Left cardiac atrium (tissue), 4 donors: ENCODE results near the gene PTRH1. TPM values are rescaled to one million over a fixed set of nuclear protein-coding genes. Genes with fewer than 3 reads are reported as not detected.

Experiments used
- ATAC-seq, 2 donors: fragments of 200-7000 bp; cut with Tn5 transposase; one replicate each; pipeline ENCODE4 v1.9.1; 2020; ENCODE audit warnings: mild to moderate bottlenecking in 2 of 2, moderate library complexity in 2 of 2
- DNase-seq: peaks from one replicate; pipeline ENCODE4 v3.0.0-alpha.2; 2020
- intact Hi-C, 2 donors: fragments of 100-400 bp; cut with DNase I; formaldehyde crosslinking; loops; one replicate each; pipeline versions ENCODE4 v1.14.1 to v1.15.1; 2022 to 2023
- total RNA-seq, 2 donors: library from RNA; stranded (reverse); fragmentation: NEBNext Ultra II Directional; extraction: Animal tissue kit (Norgen Biotek cat#: 25700); gene quantifications; one replicate each; pipeline ENCODE4 v1.2.1, GENCODE V29; 2021
- donor health status: DM: no; HTN: yes; CAD: no.
- donor health status: DM: no; HTN: yes; CAD: no; lungs with severe emphysema.
- donor health status: DM: yes; HTN: yes; CAD: no.
- donor health status: Dilated cardiomyopathy.

Gene PTRH1
- total RNA-seq, 2 donors from 2014 or later: 12.3 to 14.3 TPM

DNA sequence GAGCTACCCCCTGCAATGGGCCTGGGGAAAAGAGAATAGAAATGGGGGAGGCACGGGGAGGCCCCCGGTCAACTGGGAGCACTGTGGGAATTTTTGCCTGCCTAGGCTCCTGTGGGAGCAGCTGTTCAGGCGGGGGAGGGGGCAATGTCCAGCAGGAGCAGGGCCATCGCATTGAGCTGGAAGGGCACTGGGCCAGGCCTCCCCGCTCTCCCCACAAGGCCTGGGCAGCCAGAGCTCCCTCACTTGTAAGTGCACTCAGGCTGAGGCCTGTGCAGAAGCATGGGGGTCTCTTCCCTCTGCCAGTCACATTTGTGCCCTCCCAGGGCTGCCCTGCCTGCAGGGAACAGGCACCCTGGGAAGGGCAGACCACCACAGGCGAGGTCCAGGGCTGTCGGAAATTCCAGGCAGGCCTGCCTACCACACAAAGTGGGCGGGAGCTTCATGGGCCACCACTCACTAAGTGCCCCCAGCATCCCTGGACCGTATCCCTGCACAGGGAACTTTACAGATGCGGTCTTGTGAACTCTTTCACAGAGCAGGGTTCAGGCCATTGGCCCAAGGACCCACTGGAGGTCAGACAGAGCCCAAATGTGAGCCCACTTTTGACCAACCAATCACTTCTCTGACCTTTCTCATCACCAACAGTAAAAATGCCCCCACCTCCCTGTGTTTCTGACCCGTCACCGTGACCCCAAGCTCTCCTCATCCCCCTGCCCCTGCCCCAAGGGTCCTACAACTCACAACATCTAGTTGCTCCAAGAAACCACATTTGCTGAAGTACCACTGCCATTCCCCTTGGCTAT is 9.7 kb downstream of the PTRH1 start:
- ATAC-seq (no peak), DNase-seq (no peak)
- intact Hi-C loops: no loop called here

DNA sequence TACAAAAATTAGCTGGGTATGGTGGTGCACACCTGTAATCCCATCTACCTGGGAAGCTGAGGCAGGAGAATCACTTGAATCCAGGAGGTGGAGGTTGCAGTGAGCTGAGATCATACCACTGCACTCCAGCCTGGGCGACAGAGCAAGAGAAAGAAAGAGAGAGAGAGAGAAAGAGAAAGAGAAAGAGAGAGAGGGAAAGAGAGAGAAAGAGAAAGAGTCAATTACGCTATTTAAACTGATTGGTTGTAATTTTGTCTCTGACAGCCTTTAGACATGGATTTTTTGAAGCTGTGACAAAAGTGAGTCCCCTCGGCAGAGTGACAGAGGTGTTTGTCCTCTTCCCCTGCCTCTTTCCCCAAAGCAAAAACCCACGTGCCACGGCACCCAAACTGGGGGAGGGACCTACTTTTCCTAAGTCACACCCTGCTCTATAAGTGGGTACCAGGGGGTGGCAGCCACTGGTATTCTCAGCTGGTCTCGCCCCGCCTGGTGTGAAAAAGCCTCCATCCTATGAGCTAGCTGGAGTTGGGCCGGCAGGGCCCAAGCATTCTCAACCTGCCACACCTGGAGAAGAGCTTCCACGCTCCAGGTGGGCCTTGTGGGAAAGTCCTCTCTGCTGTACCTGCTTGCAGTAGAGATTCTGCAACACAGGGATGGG is 12.0 kb downstream of the PTRH1 start:
- intact Hi-C loops: no loop called here
- DNase-seq (no peak), ATAC-seq (no peak)

DNA sequence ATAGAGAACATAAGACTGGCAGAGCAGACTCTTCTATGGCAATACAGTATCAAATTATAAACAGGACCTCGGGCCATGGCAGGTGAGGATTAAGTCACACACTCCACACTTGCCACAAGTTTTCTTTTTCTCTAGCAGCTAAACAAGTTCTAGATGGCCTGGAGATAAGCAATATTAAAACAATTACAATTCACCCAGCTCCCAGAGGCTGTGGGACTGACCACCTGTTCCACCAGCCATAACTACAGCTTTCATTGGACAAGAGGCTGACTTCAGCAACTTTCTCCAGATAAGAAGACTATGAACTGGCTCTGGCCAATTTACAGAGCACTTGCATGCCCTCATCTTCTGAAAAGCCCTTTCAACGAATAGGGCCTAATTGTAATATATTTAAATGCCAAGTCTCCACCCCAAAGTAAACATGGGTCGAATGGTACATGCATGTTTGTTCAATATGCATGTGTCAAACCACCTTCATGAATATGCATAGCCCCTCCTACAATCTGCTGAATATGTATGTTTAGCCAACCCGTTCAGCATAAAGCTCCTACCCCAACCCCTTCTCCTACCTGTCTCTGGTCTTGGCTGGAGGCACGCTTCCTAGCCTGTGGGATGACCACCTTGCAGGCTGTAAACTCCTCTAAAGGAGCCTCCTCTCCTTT is 14.7 kb downstream of the PTRH1 start:
- DNase-seq (no peak), ATAC-seq (no peak)
- intact Hi-C loops: no loop called here

DNA sequence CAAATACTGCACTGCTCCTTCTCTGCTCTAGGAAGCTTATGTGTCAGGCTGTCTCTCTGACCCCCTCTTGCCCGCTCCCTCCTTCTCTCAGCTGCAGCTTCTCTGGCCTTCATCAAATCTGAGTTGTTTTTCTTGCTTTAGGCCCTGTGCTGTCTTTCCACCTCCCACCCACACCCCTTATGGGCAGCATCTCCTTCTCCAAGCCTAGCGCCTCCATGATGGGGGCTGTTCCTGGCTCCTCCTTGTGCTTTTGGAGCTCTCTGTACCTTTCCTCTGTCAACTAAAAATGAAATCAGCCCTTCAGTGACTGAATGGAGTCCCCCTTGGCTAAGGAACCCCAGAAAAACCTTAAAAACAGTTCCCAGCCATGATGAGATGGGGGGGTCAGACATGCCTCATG is 15.3 kb downstream of the PTRH1 start:
- intact Hi-C loops: no loop called here
- ATAC-seq: no peak
- no peak for DNase-seq

DNA sequence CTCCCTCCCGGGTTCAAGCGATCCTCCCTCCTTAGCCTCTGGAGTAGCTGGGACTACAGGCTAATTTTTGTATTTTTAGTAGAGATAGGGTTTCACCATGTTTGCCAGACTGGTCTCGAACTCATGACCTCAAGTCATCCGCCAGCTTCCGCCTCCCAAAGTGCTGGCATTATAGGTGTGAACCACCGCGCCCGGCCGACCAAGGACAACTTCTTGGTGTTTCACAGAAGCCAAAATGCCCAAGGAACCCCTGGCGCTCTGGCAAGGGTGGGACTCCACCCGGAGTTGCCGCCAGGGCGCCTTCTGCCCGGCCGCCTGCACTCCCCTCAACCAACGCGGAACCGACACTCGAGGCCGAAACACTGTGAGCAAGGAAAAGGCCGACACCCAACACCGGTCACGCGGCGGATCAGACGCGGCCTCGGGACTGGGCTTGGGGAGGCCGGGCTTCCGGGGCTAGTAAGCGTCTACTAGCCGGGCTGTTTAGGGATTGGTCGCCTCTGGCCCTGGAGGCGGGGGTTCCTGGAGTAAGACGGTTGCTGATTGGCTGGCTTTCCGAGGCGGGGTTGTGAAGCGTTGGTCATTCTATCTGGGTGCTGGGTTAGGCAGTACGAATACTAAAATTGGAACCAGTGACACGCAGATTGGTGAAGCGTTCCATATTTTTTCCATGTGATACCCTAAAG is 16.3 kb downstream of the PTRH1 start:
- ATAC-seq: peak; percentile 99
- intact Hi-C loops: no loop called here
- peak; percentile 98 for DNase-seq

DNA sequence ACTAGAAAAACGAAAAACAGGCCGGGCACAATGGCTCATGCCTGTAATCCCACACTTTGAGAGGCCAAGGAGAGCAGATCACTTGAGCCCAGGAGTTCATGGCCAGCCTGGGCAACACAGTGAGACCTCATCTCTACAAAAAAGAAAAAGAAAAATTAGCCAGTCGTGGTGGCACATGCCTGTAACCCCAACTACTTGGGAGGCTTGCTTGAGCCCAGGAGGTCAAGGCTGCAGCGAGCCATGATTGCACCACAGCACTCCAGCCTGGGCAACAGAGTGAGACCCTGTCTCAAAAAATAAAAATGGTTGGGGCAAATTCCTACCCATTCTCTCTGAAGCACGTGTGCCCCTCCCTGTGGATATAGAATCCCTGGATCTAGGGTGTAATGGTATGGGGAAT is 17.1 kb downstream of the PTRH1 start:
- DNase-seq (no peak), ATAC-seq (no peak)
- intact Hi-C loops: no loop called here

DNA sequence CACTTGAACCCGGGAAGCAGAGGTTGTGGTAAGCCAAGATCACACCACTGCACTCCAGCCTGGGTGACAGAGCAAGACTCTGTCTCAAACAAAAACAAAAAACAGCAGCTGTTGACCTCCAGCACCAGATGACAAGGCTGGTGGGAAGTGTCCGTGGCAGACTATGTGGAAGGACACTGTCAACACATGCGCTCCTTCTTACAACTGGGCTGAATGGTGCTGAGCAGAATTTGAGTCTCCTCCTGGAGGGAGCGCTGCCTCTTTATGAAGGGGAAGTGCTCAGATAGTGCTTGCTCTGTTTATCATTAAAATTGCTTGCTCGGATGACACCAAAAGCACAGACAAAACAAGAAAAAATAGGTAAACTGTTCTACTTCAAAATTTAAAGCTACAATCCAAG is 17.9 kb downstream of the PTRH1 start:
- intact Hi-C loops: no loop called here
- no peak for ATAC-seq
- DNase-seq: no peak

DNA sequence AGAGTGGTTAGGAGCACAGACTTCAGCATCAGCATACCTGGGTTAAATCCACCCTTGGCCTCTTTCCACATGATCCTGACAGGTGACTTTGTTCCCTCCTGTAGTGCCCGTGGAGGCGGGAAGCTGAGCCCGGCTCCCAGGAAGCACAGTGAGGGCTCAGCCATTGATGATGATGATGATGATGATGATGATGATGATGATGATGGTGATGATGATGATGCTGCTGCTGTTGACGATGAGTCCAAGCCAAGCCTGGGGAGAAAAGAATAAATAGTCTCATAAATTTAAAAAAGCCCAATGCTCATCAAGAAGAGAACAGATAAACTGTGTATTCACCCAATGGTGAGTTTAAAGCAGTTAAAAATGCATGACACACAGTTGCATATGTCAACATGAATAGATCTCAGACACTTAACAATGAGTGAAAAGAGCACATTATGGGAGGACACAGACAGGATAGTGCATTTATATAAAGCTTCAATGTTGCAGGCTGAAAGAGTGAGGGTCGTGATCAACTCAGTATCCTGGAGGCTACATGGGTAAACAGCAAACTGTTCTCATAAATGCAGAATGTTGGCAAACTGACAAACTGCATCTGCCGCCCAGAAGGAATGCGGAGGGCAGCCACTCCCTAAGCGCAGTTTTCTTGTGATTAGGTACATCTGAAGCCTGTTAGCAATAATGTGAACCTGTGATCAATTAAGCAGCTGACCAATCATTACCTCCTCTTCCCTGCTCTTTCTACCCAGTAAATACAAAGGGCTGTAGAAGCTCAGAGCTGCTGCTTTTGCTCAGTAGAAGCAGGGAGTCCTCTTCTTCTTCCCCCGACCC is 20.4 kb downstream of the PTRH1 start:
- no peak for ATAC-seq
- intact Hi-C loops: no loop called here
- DNase-seq: no peak

DNA sequence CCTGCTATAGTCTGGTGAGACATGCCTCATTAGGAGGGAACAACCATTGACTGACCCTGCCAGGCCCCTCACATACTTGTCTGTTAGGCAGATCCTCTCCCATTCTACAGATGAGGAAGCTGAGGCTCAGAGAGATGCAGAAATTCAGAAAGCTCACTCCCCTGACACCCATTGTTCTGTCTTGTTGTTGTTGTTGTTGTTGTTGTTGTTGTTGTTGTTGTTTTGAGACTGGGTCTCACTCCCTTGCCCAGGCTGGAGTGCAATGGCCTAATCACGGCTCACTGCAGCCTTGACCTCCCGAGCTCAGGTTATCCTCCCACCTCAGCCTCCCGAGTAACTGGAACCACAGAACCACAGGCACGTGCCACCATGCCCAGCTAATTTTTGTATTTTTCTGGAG is 21.8 kb downstream of the PTRH1 start:
- DNase-seq (no peak), ATAC-seq (no peak)
- intact Hi-C loops: no loop called here

DNA sequence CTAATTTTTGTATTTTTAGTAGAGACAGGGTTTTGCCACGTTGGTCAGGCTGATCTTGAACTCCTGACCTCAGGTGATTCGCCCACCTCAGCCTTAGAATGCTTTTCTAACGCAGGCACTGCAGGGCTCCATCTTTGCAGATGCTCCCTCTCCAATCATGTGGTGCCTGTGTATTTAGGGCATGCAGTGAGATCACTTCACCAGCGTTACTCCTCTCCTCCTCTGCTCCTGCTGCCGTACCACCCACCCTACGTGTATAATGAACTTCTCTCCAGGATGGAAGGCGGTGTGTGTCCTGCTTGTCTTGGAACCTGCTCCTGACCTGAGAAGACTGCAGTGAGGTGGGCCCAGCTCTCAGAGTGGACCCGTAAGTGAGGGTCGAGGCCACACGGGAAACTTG is 22.3 kb downstream of the PTRH1 start:
- DNase-seq (no peak), ATAC-seq (no peak)
- intact Hi-C loops: no loop called here

DNA sequence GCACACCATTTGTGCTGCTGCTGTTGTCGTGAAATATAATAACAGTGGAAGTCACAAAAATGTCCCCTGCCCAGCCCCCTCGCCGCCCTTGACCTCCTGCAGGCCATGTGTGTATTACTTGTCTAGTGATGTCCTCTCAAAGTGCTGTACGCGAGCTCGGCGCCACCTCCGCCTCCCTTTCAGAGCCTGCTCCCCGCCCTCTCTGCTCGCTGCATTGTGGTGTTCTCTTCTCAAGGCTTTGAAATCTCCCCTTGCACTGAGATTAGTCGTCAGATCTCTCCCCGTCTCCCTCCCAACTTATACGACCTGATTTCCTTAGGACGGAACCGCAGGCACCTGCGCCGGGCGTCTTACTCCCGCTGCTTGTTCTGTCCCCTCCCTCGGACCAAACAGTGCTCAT is 23.4 kb downstream of the PTRH1 start:
- ATAC-seq (no peak), DNase-seq (no peak)
- intact Hi-C loops: no loop called here

DNA sequence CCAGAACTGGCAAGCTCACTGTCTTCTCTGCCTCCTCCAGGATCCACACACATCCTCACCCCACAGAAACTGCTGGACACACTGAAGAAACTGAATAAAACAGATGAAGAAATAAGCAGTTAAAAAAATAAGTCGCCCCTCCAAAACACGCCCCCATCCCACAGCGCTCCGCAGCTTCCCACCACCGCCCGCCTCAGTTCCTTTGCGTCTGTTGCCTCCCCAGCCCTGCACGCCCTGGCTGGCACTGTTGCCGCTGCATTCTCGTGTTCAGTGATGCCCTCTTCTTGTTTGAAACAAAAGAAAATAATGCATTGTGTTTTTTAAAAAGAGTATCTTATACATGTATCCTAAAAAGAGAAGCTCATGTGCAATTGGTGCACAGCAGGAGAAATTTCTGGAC is 24.7 kb downstream of the PTRH1 start:
- DNase-seq (no peak), ATAC-seq (no peak)
- intact Hi-C loops: no loop called here

DNA sequence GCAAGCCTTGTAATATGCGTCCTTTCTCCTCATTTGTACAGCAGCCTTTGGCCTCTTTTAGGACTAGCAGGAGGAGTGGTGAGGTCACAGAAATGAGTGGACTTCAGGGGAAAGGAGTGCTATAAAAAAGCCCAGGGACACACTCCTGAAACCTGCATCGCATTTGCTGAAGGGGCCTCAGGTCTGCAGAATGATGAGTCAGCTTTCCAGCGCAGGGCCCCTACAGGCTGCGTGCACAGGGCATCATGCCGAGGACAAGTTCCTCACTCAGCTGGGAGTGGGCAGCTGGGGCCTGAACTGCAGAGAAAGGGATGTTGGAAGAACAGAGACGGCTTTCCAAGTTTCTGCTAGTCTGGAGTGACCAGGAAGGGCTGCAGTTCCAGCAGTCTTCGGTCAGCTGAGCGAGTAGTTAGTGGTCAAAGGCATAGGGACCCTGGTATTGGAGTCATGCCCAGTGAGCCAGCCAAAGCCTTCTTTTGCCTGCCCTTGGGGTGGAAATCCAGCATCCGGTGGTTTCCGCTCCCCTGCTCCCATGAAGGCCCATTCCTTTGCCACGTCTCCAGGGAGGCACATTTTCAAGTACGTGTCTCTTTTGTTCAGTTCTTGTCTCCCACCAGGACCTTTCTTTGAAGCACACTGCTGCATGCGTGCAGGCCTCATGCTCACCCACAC is 26.0 kb downstream of the PTRH1 start:
- intact Hi-C loops: no loop called here
- DNase-seq: no peak
- no peak for ATAC-seq

DNA sequence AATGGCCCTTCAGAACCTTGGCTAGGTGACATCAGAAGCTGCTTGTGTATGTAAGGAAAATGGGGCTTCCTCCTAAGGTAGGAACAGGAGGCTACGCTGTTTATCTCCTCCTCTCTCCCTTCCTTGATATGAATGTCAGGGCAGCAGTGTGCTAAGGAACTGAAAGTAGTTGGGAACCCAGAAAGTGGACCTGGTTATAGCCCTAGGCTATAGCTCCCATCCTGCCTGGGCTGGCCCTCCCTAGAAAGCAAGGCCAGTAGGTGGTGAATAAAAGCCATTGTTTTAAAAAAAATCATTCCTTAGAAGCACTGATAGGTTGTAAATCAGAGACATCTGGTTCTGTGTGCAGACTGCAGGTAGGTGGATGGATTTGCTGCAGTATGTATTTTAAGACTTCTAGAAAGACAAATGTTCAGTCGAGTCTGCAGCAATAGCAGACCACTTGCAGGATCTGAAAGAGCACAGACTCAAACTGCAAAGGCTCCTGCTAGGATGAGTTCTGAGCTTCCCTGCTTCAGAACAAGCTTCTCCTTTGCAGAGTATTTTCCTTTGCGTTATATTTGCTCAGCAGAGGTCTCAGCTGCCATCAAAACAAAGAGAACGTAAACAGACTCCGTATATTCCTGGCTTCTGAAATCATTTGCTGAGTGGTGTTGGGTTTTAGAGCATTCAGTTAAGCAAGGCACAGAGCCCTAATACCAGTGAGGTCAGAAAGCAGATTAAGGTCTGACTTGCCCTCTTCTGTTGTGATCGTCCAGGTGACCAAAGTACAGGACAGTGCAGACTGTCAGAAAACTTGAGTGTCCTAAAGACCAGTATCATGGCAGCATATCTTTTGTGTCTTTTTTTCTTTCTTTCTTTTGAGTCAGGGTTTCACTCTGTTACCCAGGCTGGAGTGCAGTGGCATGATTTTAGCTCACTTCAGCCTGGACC is 28.7 kb downstream of the PTRH1 start:
- DNase-seq (no peak), ATAC-seq (no peak)
- intact Hi-C loops: no loop called here

DNA sequence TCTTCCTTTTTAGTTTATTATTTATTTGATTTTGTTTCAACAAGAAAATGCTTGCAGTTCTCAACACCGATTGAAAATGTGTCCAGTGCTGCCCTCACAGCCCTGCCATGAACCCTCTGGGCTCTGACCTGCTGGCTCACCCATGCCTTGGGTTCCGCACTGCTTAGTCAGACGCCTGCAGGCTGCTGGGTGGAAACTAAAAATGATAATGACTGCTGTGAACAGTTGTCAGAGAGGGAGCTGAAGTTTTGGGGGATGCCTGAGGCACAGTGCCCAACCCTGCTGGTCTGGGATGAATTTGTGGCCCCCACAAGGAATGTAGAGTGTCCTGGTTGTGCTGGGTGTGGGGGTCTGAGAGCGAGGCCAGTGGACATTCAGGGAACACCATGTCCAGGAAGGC is 30.9 kb downstream of the PTRH1 start:
- DNase-seq (no peak), ATAC-seq (no peak)
- intact Hi-C loops: no loop called here

DNA sequence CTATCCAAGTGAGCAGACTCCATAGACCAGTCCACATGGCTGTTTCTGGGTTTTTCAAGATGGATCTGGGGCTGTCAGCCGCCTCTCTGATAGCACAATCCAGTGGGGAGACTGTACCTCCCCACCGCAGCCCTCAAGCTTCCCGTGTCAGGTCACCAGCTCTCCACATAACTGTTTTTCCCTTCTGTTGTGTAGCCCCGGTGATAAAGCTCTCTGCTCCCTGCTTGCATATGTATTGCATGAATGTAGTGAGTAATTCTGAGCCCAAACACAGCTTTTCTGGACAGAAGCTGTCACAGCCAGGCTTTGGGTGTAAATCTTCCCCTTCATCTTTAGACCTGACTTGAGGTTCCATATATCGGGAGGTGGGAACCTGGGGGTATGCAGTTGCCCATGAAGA is 31.7 kb downstream of the PTRH1 start:
- intact Hi-C loops: no loop called here
- ATAC-seq: no peak
- no peak for DNase-seq

DNA sequence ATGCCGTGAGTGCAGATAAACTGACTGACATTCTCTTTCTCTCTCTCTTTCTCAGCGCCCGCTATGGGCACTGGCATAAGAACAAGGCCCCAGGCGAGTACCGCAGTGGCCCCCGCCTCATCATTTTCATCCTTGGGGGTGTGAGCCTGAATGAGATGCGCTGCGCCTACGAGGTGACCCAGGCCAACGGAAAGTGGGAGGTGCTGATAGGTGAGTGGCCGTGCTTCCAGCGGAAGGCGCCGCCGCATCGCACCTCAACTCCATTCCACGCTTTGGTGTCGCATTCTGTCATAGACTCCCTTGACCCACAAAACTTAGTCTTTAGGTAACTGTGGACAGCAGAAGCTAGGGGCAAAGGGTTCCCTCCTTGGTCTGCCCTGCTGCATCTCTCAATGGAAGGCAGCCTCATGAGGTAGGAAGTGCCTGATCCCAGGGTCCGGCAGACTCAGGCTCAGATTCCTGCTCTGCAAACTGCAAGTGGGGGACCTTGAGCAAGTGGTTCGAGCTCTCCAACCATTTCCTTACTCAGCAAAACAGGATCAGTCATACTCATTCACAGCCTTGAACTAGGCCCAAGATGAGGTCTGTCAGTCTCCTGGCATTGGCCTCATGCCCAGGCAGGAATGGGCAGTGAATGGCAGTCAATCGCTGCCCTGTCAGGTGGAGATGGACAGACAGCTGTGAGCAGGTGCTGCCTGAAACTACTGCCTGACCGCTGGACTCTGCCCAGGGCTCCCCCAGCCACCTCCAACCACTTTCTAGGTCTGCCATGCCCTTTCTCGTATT is 32.9 kb downstream of the PTRH1 start:
- intact Hi-C loops: no loop called here

More for the DNA sequence above, 32.9 kb downstream of the PTRH1 start:
- no peak for ATAC-seq
- DNase-seq: no peak
